SK-N-MC (cell line): ENCODE measurements around the gene IPO13.

ENCODE experiments used
- EZH2 ChIP-seq: fragments of 200-600 bp; sonication (generic); IDR thresholded peaks from one replicate; pipeline ENCODE4 v1.6.1; 2017; ENCODE audit warnings: antibody characterized with exemption
- POLR2AphosphoS5 ChIP-seq: IDR thresholded peaks from 2 replicates; pipeline ENCODE4 v1.6.1; 2012; ENCODE audit warnings: mild to moderate bottlenecking, low read depth, low read length, borderline replicate concordance

- TF ChIP-seq EZH2 (no peak), POLR2AphosphoS5 (no peak)
These were observed 43.8 kb downstream of the IPO13 start for GRCh38 chr1:43990271-43991199.
